ENCODE results near the gene QSOX1.

Gene QSOX1

GRCh38 chr1:180235502-180236239, 81.0 kb downstream of the QSOX1 start:
- no peak for DNase-seq

- no peak for DNase-seq
Measured at GRCh38 chr1:180236698-180237509, 82.2 kb downstream of the QSOX1 start.

- DNase-seq, result no peak
Measured at GRCh38 chr1:180237869-180238476, 83.3 kb downstream of the QSOX1 start.

- DNase-seq, result no peak
Measured at GRCh38 chr1:180238675-180239074, 84.0 kb downstream of the QSOX1 start.

GRCh38 chr1:180239145-180240096, 84.8 kb downstream of the QSOX1 start:
- no peak for DNase-seq

- no peak for DNase-seq
Measured at GRCh38 chr1:180241716-180242544, 87.3 kb downstream of the QSOX1 start.

GRCh38 chr1:180243517-180244221, 89.0 kb downstream of the QSOX1 start:
- DNase-seq, result no peak

GRCh38 chr1:180244840-180245239, 90.2 kb downstream of the QSOX1 start:
- DNase-seq, result no peak

GRCh38 chr1:180246579-180246978, 91.9 kb downstream of the QSOX1 start:
- DNase-seq, result no peak

- no peak for DNase-seq
Measured at GRCh38 chr1:180247061-180247460, 92.4 kb downstream of the QSOX1 start.

- DNase-seq, result no peak
Measured at GRCh38 chr1:180247580-180247979, 92.9 kb downstream of the QSOX1 start.

GRCh38 chr1:180248176-180248575, 93.5 kb downstream of the QSOX1 start:
- DNase-seq, result no peak

- DNase-seq, result no peak
Measured at GRCh38 chr1:180248731-180249681, 94.3 kb downstream of the QSOX1 start.

- no peak for DNase-seq
Measured at GRCh38 chr1:180249725-180250498, 95.2 kb downstream of the QSOX1 start.

- no peak for DNase-seq
Measured at GRCh38 chr1:180250499-180250770, 95.8 kb downstream of the QSOX1 start.

GRCh38 chr1:180250883-180251509, 96.3 kb downstream of the QSOX1 start:
- DNase-seq, result no peak

- no peak for DNase-seq
Measured at GRCh38 chr1:180251526-180252305, 97.0 kb downstream of the QSOX1 start.
